NCI-H524 (cell line): ENCODE results near the gene ANKRD39.

Experiments
- DNase-seq, 2 experiments: peaks; one replicate each; lab custom pipeline; 2025; lab: John Stamatoyannopoulos, UW

Gene ANKRD39

GRCh38 chr2:96887493-96888012, 29.7 kb upstream of the ANKRD39 start:
- no peak for DNase-seq

- DNase-seq: no peak
Observed at GRCh38 chr2:96885432-96886347, 27.9 kb upstream of the ANKRD39 start.

GRCh38 chr2:96884299-96885094, 26.7 kb upstream of the ANKRD39 start:
- DNase-seq: no peak

- no peak for DNase-seq
Observed at GRCh38 chr2:96883306-96883705, 25.5 kb upstream of the ANKRD39 start.

GRCh38 chr2:96882906-96883305, 25.1 kb upstream of the ANKRD39 start:
- no peak for DNase-seq

GRCh38 chr2:96882230-96882629, 24.4 kb upstream of the ANKRD39 start:
- DNase-seq: no peak

- no peak for DNase-seq
Observed at GRCh38 chr2:96881349-96882195, 23.8 kb upstream of the ANKRD39 start.

- DNase-seq: no peak
Observed at GRCh38 chr2:96880891-96881273, 23.1 kb upstream of the ANKRD39 start.

GRCh38 chr2:96879545-96880040, 21.8 kb upstream of the ANKRD39 start:
- DNase-seq: no peak

GRCh38 chr2:96878796-96879544, 21.2 kb upstream of the ANKRD39 start:
- no peak for DNase-seq

- no peak for DNase-seq
Observed at GRCh38 chr2:96878171-96878570, 20.4 kb upstream of the ANKRD39 start.

- no peak for DNase-seq
Observed at GRCh38 chr2:96877631-96878092, 19.8 kb upstream of the ANKRD39 start.

GRCh38 chr2:96877042-96877451, 19.2 kb upstream of the ANKRD39 start:
- no peak for DNase-seq

- DNase-seq: no peak
Observed at GRCh38 chr2:96876269-96877041, 18.6 kb upstream of the ANKRD39 start.

- DNase-seq: peak in 1 of 2 experiments; percentile 24
Observed at GRCh38 chr2:96875498-96876268, 17.9 kb upstream of the ANKRD39 start.

GRCh38 chr2:96874198-96874831, 16.5 kb upstream of the ANKRD39 start:
- no peak for DNase-seq

GRCh38 chr2:96873651-96874096, 15.9 kb upstream of the ANKRD39 start:
- no peak for DNase-seq

GRCh38 chr2:96872591-96873349, 15.0 kb upstream of the ANKRD39 start:
- DNase-seq: no peak
